Bone marrow (tissue), 2 donors: ENCODE data around the gene MSTO1.
"Not testable (repeated sequence)": the region's sequence is repeated elsewhere in the genome, so short reads cannot be mapped to it uniquely, and the experiment has no call there.

Experiments used
- DNase-seq, 2 donors: peaks; one replicate each; lab custom pipeline; 2025; lab: John Stamatoyannopoulos, UW

Gene MSTO1

DNA sequence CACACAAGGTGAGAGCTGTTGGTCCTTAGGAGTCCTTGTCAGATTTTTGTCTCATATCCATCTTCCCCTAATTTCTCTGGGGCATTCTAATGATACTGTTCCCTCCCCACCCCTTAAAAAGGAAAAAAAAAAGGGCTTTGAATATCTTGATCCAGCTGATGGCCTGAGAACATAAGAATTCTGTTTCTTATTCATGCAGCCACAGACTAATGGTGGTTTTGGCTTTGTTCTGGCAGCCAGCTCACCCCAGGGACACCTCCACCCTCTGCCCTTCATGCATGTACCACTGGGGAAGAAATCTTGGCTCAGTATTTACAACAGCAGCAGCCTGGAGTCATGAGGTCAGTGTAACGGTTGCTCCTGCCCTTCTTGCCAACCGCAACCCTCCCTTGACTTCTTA is 3.2 kb downstream of the MSTO1 start:
- DNase-seq: not testable (repeated sequence)

DNA sequence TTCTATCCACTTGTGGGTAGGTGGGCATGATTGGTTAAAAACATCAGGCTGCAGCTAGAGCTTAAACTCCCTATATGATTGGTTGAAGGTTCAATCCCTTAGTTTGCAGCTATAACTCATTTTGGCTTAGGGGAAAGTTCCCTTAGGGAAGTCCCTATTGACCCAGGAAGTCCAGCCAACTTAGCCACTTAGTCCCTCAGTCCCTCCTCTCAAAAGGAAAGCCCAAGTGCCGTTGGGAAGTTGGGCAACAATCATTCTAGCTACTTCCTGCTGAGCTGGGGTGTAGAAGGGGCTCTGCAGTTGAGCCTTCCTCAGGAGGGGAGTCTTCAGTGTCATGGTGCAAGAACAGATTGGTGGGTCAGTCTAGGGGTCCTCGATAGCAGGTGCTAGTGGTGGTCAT is 12.2 kb downstream of the MSTO1 start:
- DNase-seq: no peak

DNA sequence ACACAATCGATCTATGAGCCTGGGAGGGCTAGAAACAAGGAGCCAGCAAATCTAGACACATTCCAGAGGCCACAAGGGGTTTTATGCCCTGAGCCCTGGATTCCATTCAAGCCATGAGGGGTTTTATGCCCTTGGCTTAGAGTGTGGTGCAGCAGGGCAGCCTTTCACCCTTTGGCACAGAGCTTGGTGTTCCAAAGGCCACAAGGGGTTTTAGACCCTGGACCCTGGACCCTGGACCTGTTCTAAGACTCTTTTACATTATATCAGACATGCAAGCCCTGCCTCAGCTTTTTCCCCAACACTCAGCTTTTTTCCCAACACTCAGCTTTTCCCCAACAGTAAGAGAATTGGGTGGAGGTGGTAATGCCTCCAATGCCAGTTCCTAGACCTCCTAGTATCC is 13.3 kb downstream of the MSTO1 start:
- DNase-seq: no peak

DNA sequence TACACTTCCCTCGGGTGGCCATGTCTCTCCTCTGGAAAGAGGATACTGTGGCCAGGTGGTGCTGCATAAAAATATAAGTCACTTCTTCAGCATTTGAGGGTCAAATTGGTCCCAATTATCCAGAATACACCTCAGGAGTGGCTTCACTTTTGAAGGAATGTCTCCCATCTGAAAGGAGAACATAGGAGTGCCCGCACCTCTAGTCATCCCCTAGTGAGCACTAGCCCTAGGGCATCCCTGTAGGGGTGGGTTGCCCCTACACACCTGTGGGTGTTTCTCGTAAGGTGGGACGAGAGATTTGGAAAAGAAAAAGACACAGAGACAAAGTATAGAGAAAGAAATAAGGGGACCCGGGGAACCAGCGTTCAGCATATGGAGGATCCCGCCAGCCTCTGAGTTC is 16.4 kb downstream of the MSTO1 start:
- not testable (repeated sequence) for DNase-seq

DNA sequence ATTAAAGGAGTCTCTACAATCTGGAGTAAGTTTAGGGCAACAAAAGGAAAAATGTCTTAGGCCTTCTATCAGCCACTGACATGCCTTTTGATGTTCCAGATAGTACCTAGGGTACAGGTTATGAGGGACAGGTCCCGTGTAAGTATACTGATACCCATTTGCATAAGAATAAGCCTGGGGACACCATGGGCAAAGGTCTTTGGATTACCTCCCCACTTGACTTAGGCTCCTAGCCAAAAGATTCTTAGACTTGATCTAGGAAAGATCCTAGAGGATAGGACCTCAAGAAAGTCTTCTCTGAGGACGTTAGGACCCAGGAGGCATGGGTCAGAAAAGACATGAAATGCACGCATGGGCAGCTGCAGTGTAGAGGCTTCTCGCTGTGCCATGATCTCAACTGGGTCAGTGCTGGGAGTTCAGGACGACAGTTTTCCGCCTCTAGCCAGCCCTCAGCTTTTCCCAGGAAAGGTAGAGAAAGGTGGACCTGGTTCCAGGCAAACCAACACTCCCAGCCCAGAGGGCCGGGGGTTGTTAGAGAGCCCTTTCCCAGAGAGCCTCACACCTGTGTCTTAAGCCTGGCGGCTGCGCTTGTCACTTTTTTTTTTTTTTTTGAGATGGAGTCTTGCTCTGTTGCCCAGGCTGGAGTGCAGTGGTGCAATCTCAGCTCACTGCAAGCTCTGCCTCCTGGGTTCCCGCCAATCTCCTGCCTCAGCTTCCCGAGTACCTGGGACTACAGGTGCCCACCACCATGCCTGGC is 26.6 kb downstream of the MSTO1 start:
- no peak for DNase-seq

DNA sequence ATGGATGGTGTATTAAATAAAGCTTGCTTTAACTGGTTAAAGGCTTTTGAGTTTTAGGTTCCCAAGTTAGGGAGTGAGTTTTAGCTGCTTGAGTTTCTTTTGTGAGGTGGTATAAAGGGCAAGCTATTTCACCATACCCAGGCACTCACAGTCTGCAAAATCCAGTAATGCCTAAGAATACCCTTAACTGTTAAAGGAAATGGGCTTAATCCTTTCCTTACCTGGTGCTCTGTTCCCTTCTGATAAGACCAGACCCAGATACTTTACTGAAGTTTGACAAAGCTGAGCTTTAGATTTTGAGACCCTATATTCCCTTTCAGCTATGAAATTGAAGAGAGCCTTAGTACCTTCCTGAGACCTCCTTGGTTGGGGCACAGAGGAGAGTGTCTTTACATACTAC is 30.3 kb downstream of the MSTO1 start:
- no peak for DNase-seq

DNA sequence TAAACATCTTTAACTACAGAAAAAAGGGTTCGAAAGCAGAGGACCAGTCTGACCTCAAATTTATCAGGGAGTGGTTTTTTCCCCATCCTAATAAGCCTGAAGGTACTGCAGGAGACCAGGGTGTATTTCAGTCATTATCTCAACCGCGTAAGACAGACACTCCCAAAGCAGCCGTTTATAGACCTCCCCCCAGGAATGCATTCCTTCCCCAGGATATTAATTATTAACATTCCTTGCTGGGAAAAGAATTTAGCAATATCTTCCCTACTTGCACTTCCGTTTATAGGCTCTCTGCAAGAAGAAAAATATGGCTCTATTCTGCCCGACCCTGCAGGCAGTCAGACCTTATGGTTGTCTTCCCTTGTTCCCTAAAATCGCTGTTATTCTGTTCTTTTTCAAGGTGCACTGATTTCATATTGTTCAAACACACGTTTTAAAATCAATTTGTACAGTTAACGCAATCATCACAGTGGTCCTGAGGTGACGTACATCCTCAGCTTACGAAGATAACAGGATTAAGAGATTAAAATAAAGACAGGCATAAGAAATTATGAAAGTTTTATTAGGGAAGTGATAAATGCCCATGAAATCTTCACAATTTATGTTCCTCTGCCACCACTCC is 32.7 kb downstream of the MSTO1 start:
- DNase-seq: not testable (repeated sequence)

DNA sequence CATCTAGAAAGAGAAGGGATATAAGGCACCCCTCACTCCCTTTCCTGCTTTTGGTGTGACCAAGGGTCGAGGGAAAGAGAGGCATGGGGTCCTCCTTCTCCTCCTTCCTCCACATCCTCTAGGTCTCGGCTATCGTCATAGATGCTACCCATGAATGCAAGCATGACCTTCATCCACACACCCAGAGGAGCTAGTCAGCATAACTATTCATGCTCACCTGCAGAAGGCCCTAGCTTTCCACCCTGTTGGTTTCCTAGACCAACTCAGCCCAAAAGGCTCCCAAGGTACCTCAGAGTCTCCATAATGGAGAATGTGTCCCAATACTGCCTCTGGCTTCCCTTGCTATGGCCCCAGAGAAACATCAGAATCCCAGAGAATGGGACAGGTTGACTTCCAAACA is 33.2 kb downstream of the MSTO1 start:
- DNase-seq: no peak

DNA sequence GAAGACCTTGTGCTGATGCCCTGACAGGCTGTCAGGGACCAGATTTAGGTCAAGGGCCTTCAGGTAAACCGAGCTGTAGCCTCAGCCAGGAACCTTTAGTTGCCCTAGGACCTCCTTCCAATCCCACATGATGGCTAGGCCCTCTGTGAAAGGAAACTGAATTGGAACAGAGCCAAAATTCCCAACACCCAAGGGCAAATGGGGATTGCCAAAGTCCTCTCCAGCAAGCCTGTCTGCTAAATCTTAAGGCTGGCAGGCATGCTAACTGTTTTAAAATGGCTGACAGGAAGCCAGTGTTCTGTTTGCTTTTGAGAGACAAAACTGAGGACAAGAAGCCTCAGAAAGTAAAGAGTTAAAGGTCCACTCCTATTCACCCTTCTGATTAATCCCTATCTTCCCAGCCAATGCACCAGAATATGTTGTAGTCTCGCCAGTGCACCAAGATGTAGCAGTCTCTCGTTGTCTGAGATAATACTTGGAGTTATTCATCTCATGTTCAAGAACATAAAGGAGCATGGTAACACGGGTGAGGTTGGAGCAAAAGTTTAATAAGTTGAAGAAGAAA is 35.1 kb downstream of the MSTO1 start:
- DNase-seq: no peak

DNA sequence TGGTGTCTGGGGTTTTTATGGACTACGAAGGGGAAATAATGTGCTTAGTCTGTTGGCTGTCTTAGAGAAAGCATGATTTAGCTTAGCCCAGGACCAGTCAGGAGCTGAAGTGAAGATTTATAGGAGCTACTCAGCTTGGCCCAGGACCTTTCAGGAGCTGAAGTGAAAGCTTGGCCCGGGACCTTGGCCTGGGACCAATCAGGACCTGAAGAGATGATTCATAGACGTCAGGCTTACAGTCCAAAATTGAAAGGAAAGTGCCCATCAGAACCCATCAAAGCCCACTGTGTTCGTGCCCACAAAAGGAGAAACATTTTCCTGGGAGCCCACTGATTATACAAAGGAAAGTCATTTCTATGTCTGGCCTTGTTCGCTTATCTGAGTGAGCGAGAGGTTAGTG is 35.6 kb downstream of the MSTO1 start:
- no peak for DNase-seq

DNA sequence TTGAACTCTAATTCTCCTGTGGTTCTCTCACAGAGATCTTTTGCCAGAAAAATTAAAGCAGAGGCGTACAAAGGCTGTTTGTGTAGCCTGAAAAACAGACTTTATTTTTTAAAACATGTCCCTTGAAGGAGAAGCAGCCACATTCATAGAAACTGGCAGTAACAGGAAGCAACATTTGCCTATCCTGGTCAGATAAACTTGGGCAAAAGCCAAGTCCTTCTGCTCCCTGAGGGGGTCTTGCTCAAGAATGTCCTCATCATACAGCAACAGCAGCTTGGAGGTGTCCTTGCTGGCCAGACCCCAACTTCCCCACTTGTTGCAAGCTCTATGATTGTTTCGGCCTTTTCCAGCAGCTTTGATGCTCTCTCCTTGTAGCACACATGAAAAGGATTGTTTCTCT is 36.3 kb downstream of the MSTO1 start:
- DNase-seq: no peak

DNA sequence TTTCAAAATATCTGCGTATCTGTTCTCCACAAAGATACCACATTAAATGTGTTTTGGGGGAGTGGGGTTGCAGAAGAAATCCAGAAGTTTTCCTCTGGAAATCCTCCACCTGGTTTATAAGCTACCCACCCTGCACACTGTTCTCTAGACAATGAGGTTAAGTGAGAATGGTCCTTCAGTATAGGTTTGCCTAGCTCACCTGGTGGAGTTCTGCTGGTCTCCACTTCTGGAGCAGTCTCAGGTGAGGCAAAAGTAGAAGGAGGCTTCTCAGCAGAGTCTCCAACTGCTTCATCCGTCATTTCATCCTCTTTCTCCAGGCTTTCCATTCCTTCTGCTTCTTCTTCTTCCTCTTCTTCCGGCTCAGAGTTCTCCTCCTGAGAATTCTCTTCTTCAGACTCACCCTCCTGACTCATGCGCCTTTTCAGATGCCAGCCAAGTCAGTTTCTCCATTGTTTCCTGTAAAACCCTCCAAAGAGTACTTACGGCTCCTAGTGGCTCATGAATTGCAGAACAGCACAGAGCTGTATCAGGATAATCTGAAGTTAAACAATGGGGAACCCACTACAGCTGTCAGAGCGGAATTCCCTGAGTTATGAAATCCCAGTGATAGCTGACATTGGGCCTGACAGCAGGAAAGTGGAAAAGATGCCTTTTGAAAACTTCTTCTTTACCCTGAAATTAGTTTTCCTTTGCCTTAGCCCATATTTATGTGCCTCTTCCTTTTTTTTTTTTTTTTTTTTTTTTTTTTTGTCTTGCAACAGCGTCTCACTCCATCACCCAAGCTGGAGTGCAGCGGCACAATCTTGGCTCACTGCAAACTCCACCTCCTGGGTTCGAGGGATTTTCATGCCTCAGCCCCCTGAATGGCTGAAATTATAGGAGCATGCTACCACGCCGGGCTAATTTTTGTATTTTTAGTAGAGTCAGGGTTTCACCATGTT is 38.5 kb downstream of the MSTO1 start:
- DNase-seq: peak; percentile 24 to 43

DNA sequence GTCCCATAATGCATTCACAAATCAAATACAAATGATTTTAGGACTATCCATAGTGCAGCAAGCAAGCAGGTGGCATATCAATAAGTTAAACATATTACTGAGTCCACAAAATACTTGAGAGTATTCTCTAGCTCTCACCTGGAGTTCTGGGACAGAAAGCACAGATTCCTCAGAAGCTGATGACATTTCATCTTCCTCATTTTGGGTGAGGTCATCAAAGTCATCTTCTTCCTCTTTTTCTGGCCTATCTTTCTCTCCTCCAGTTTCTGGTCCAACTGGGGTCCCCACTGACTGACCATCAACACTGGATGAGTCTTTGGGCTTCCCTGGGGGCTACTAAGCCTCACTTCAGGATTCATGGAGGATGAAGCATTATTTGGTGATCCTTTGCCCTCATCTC is 39.7 kb downstream of the MSTO1 start:
- peak in 1 of 2 donors; percentile 9 for DNase-seq

DNA sequence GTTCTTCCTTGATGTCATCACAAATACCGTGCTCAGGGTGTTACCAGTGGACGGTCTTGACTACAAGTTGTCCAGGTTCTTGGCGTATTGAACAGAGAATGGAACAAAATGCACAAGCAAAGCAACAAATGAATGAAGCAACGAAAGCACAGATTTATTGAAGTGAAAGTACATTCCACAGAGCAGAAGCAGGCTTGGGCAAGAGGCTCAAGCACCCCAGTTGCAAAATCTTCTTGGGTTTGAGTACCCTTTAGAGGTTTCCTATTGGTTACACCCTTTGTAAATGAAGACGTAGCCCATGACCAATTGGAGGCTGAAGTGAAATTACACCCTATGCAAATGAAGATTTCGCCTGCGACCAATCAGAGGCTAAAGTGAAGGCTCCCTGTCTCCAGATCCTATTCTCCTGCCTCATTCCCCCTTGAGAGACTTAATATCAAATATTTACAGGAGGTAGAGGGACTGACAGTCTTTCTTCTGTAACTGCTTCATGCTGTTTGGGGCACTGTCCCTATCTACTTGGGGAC is 40.3 kb downstream of the MSTO1 start:
- DNase-seq: no peak

DNA sequence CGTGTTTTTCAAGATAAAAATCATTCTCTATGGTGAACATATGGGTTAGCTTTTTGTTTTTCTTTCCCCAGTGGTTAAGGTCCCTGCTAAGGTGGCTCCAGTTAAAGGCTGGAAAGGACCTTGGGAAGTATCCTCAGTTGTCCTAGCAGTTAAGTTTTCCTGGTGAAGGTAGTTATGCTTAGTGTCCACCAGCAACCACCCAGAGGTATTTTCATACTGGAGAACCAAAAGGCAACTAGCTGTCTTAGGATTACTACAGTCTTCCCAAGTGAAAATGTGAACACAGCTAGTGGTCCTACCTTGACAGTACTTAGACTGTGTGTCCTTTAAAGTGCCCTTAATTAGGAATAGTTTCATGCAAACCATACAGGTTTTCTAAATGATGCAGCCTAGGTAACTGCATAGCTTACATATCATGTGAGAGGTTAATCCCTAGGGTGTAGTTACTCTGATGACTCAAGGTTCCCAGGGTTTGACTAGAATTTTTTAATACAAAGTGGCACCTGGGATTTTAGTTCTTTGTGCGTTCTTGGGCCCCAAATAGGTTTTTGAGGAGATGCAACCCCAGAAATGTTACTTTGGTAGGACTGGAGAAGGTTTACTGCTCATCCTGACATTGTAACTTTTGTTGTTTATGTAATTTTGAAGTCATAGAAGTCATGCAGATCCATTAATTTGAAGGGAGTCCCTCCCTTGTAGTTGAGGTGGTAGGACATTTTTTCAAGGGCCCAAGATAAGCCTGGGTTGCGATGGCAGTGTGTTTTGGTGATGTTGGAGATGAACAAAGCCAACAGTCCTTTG is 42.0 kb downstream of the MSTO1 start:
- DNase-seq: no peak

DNA sequence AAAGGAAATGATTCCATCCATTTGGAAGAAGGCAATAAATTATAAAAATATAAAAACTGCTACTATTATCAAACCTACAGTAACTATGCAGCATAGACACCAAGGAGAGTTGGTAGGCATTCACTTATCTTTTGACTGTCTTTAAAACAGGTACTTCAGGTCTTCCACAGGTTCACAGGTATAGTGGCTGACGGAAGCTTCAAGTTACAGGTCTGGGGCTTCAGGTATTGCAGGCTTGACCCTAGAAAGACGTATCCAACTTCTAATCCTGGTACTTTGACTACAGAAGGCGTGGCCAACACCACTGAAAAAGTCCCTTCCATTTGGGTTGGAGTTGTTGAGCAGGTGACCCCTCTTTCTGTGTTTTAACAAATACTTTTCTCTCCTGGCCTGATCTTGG is 42.9 kb downstream of the MSTO1 start:
- DNase-seq: no peak

DNA sequence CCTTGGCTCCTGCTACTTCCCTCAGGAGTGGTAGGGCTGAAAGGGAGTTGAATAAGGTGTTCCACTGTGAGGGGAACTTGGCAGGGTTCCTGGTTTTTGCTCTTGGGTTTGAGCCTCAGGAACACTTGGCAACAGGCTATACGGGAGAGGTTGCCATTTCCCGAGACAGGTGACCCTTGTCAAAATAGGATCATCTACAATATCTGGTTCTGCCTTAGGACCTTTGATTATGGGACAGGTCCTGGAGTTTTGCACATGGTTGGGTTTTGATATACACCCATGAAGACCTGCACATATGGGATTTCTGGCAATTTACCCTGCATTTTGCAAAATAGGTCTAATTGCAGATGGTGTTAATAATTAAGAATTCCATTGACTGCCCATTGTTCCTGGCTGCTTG is 47.4 kb downstream of the MSTO1 start:
- DNase-seq: no peak

DNA sequence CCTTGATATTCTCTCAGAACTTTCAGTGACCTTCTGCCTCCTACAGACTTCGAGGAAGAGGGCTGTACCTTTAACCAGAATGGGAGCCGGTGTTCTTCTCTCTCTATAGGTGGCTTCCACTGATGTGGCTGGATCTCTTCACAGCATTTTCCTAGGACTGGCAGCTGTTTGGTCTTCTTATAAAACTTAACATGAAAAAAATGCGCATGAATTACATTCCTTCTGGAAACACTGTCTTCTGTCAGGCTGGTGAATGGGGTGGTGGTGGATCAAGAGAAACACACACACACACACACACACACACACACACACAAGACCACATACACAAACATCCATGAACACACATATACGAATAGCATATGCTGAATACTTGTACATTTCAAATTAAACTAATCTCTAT is 51.2 kb downstream of the MSTO1 start:
- not testable (repeated sequence) for DNase-seq
